Esophagus squamous epithelium (tissue), 4 donors: Measurements from ENCODE around the gene SLC41A3.

ENCODE experiments used
- POLR2A ChIP-seq, 4 donors: fragments of 450-650 bp; IDR thresholded peaks; one replicate each; pipeline ENCODE4 v1.6.1; 2017; ENCODE audit warnings: antibody characterized with exemption in 4 of 4, mild to moderate bottlenecking in 4 of 4, moderate library complexity in 3 of 4
- TF ChIP-seq, protein P1 (sequence below), 6 experiments: fragments of 450-650 bp in 4 of 6; fragments of 200-600 bp in 2 of 6; sonication (generic) in 2 of 6; IDR thresholded peaks; one replicate each; pipeline ENCODE4 v1.5.1; 2016 to 2019; ENCODE audit warnings: antibody characterized with exemption in 6 of 6, mild to moderate bottlenecking in 4 of 6, moderate library complexity in 4 of 6

DNA sequence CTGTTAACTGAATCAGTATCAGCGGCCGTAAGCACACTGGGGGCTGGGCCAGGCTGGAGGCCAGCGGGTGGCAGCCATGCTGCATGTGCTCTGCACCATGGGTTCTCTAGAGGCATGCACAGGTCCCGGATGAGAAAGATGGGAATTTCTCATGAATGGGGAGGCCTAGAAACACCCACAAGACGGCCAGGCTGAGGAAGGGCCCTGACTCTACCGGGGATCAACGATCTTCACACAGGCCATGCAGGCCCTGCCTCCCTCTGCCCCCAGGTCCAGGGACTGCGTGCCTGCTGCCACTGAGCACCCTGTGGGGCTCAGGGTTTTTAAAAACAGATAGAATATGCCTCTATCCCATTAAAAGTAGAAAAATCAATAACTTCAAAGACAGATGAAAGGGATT lies 32.7 kb downstream of the SLC41A3 start:
- TF ChIP-seq, protein P1, sequence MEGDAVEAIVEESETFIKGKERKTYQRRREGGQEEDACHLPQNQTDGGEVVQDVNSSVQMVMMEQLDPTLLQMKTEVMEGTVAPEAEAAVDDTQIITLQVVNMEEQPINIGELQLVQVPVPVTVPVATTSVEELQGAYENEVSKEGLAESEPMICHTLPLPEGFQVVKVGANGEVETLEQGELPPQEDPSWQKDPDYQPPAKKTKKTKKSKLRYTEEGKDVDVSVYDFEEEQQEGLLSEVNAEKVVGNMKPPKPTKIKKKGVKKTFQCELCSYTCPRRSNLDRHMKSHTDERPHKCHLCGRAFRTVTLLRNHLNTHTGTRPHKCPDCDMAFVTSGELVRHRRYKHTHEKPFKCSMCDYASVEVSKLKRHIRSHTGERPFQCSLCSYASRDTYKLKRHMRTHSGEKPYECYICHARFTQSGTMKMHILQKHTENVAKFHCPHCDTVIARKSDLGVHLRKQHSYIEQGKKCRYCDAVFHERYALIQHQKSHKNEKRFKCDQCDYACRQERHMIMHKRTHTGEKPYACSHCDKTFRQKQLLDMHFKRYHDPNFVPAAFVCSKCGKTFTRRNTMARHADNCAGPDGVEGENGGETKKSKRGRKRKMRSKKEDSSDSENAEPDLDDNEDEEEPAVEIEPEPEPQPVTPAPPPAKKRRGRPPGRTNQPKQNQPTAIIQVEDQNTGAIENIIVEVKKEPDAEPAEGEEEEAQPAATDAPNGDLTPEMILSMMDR (IDR thresholded peaks at IDR 0.05) = no peak
- no peak for TF ChIP-seq POLR2A (IDR thresholded peaks at IDR 0.05)
